PFSK-1 (cell line): ENCODE data around the gene ADAMTS4.

Experiments
- FOXP2 ChIP-seq: optimal IDR thresholded peaks from 2 replicates; pipeline ENCODE3; 2011; ENCODE audit warnings: borderline replicate concordance, control low read depth, inconsistent platforms; ENCODE audit not compliant: insufficient read depth; ENCODE audit errors: extremely low read length, extremely low read depth
- POLR2AphosphoS5 ChIP-seq: IDR thresholded peaks from 2 replicates; pipeline ENCODE4 v1.6.1; 2012; ENCODE audit warnings: low read depth, mild to moderate bottlenecking, control low read depth, low read length, moderate library complexity
- SIN3A ChIP-seq: IDR thresholded peaks from 2 replicates; pipeline ENCODE4 v1.6.1; 2012; ENCODE audit warnings: mild to moderate bottlenecking, low read length, moderate library complexity, borderline replicate concordance; ENCODE audit not compliant: insufficient read depth
- TAF1 ChIP-seq: IDR thresholded peaks from 2 replicates; pipeline ENCODE4 v1.6.1; 2012; ENCODE audit warnings: low read length, control low read depth, borderline replicate concordance; ENCODE audit not compliant: insufficient read depth
- TF ChIP-seq, protein P1 (sequence below), 2 experiments: IDR thresholded peaks; 2 replicates each; pipeline versions ENCODE4 v1.6.1 to v1.8.0; 2011 to 2012; ENCODE audit warnings: low read depth in 2 of 2, low read length in 2 of 2, control low read depth in 1 of 2, inconsistent platforms in 1 of 2, mild to moderate bottlenecking in 1 of 2, moderate library complexity in 1 of 2; ENCODE audit not compliant: insufficient read depth in 1 of 2

Gene ADAMTS4

DNA sequence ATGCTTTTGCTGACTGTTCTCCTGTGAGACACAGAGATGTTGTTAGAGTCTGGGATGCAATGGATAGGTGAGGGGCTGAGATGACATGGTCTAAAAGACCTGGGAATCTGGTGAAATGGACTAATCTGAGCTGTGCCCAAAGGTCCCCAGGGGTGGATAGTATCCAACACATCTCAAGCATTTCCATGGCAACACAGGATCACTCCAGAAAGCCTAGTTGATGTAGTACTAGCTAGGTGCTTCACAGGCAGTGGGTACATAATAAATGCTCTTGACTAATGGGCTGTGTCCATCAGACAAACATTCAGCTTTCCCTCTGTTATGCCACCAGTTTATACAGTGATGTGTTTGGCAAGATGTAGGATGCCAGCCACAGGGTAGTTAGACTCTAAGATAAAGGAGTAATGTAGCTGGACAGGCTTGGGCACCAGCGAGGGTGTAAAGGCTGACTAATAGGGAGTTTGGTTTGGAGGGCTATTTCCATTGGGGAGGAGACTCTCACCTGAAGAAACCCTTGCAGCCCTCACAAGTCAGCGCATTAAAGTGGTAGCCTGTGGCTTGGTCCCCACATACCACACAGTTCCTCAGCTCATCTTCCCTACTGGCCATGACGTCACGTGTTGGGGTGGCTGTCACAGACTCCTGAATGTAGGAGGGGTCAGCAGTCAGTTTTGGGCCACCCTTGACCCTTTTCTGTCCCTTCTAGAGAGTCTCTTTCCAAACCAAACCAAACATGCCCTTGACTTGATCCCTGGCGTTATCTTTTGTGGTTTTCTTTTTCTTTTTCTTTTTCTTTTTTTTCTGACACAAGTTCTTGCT, 37.3 kb upstream of the ADAMTS4 start:
- TF ChIP-seq TAF1 = no peak
- TF ChIP-seq SIN3A = no peak
- TF ChIP-seq FOXP2 = no peak
- TF ChIP-seq, protein P1, sequence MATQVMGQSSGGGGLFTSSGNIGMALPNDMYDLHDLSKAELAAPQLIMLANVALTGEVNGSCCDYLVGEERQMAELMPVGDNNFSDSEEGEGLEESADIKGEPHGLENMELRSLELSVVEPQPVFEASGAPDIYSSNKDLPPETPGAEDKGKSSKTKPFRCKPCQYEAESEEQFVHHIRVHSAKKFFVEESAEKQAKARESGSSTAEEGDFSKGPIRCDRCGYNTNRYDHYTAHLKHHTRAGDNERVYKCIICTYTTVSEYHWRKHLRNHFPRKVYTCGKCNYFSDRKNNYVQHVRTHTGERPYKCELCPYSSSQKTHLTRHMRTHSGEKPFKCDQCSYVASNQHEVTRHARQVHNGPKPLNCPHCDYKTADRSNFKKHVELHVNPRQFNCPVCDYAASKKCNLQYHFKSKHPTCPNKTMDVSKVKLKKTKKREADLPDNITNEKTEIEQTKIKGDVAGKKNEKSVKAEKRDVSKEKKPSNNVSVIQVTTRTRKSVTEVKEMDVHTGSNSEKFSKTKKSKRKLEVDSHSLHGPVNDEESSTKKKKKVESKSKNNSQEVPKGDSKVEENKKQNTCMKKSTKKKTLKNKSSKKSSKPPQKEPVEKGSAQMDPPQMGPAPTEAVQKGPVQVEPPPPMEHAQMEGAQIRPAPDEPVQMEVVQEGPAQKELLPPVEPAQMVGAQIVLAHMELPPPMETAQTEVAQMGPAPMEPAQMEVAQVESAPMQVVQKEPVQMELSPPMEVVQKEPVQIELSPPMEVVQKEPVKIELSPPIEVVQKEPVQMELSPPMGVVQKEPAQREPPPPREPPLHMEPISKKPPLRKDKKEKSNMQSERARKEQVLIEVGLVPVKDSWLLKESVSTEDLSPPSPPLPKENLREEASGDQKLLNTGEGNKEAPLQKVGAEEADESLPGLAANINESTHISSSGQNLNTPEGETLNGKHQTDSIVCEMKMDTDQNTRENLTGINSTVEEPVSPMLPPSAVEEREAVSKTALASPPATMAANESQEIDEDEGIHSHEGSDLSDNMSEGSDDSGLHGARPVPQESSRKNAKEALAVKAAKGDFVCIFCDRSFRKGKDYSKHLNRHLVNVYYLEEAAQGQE (IDR thresholded peaks at IDR 0.05; ENCODE audit: insufficient read depth in 1 of 2, low read depth in 2 of 2, low read length in 2 of 2) = no peak
- TF ChIP-seq POLR2AphosphoS5 = no peak

DNA sequence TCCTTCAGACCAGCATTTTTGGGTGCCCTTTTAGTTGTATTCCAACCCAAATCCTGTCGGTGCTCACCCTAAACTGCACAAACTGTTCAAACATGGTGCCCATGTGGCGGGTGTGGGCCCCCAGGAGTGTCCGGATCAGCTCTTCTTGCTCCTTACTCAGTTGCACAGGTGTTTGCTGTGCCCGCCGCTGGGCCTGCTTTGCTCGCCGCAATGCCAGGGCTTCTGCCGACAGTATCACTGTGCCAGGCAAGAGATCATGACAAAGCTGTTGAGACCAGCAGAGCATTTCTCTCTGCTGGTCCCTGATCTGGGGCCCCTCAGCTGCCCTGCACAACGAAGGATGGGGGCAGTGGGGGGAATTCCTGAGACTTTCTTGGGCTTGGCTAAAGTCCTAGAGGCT, 34.2 kb upstream of the ADAMTS4 start:
- TF ChIP-seq, protein P1 (IDR thresholded peaks at IDR 0.05; ENCODE audit: insufficient read depth in 1 of 2, low read depth in 2 of 2, low read length in 2 of 2) = no peak
- no peak for TF ChIP-seq FOXP2
- TF ChIP-seq TAF1 = no peak
- TF ChIP-seq POLR2AphosphoS5 = no peak
- no peak for TF ChIP-seq SIN3A

DNA sequence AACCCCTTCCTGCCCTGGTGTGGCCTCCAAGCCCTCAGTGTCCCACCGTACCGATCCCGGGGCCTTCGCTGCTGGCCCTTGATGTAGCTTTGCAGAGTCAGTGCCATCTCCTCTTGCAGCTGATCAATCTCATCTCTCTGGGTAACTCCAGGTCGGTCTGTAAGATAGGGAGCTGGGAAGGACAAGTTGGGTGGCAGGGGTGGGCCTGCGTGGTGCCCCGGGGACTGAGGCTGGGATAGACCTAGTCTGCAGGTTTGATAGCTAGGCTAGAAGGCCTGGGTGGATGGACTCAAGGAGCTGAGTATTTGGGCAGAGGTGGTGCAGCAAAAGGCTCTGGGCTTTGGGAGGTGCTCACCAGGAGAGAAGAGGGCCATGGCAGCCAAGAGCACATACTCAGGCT, 31.9 kb upstream of the ADAMTS4 start:
- TF ChIP-seq POLR2AphosphoS5 (no peak), SIN3A (no peak), TAF1 (no peak), FOXP2 (no peak)
- TF ChIP-seq, protein P1 (IDR thresholded peaks at IDR 0.05; ENCODE audit: insufficient read depth in 1 of 2, low read depth in 2 of 2, low read length in 2 of 2) = no peak

DNA sequence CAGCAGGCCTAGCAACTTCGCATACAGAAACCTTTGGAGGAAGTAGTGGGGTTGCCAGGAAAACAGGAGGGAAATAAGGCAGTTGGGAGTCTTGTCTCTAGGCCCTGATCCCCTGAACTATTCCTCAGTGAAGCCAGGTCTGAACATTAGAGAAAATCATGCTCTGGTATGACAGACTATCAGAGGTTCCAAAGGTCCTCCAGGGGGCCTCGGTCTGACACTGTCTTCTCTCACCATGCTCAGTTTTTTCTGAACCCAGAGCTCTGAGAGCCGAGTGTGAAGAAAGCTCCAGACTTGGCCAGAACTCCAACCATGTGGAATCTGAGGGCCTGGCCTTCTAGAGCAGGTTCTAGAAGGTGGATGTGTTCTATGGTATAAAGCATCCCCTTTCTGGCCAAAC, 31.0 kb upstream of the ADAMTS4 start:
- TF ChIP-seq FOXP2 = no peak
- TF ChIP-seq, protein P1 (IDR thresholded peaks at IDR 0.05; ENCODE audit: insufficient read depth in 1 of 2, low read depth in 2 of 2, low read length in 2 of 2) = no peak
- TF ChIP-seq SIN3A = no peak
- TF ChIP-seq TAF1 = no peak
- TF ChIP-seq POLR2AphosphoS5 = no peak
